Measurements from ENCODE around the gene KIF1A. TPM values are rescaled to one million over a fixed set of nuclear protein-coding genes. Genes with fewer than 3 reads are reported as not detected.

The KIF1A gene
- total RNA-seq, 1 donor: not detected

- no peak for DNase-seq (ENCODE audit: low read depth)
- TF ChIP-seq CTCF (IDR thresholded peaks at IDR 0.05; ENCODE audit: insufficient read depth, low read depth, low read length): no peak
- no peak overlapping the region for H3K4me3 ChIP-seq (ENCODE audit: low read depth, low read length)
Measured at GRCh38 chr2:240825476-240825875, 5.5 kb upstream of the KIF1A start.

DNA sequence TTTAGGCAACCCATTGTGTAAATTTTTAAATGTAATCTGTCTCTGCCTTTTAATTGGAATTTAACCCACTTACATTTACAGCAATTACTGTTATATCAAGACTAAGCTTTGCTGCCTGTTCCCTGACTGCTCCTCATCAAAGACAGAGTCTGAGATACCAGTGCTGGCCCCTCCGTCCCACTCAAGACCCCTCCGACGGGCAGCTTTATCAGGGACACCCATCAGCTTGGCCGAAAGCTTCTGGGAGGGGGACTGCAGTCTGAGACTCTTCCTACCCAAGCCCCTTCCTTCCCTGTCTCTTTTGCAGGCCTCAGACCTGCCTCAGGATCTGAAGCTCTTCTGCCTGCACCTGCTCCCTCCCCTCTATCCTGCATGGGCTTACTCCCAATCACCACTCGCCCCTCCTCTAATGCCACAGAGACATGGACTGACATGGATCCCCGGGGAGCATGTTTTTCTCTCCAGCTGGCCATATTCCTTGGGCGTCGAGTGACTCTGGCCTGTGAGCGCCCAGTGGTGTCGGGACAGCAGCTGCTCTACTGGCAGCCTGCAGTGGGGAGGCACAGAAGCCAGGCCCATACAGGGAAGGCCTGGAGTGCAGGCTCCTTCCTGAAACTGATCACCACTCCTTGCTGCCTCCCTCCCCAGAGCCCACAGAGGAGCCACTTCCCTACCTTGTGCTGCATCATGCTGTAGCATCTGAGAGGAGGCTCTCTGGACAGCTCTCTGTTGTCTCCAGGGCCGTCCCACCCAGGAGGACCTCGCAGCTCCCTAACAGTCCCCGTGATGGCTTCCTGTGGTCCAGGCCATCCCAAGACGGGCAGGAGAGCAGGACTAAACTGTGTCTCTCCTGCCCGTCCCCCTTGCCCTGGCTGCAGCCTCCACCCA, 3.7 kb upstream of the KIF1A start:
- no peak overlapping the region for H3K4me3 ChIP-seq (ENCODE audit: low read depth, low read length)
- TF ChIP-seq CTCF (IDR thresholded peaks at IDR 0.05; ENCODE audit: insufficient read depth, low read depth, low read length): no peak
- no peak for DNase-seq (ENCODE audit: low read depth)

GRCh38 chr2:240822280-240822847, 2.3 kb upstream of the KIF1A start:
- DNase-seq (ENCODE audit: low read depth): no peak
- TF ChIP-seq CTCF (IDR thresholded peaks at IDR 0.05; ENCODE audit: insufficient read depth, low read depth, low read length): no peak
- no peak overlapping the region for H3K4me3 ChIP-seq (ENCODE audit: low read depth, low read length)

- TF ChIP-seq CTCF (IDR thresholded peaks at IDR 0.05; ENCODE audit: insufficient read depth, low read depth, low read length): no peak
- H3K4me3 ChIP-seq (ENCODE audit: low read depth, low read length): no peak overlapping the region
- no peak for DNase-seq (ENCODE audit: low read depth)
Measured at GRCh38 chr2:240821429-240821778, 1.4 kb upstream of the KIF1A start.

GRCh38 chr2:240820607-240821428, 799 bp upstream of the KIF1A start:
- no peak for DNase-seq (ENCODE audit: low read depth)

More at GRCh38 chr2:240820607-240821428, 799 bp upstream of the KIF1A start:
- no peak overlapping the region for H3K4me3 ChIP-seq (ENCODE audit: low read depth, low read length)
- no peak for TF ChIP-seq CTCF (IDR thresholded peaks at IDR 0.05; ENCODE audit: insufficient read depth, low read depth, low read length)
